Activated CD4-positive, alpha-beta T cell treated with anti-CD3 and anti-CD28 coated beads, Interleukin-2, amount 50 U/mL, for 24 hours (primary cell): ENCODE data around the gene AKR1C3.
"Not testable (repeated sequence)": the region's sequence is repeated elsewhere in the genome, so short reads cannot be mapped to it uniquely, and the experiment has no call there.

Source experiments
- DNase-seq, 2 donors: peaks; one replicate each; pipeline ENCODE4 v3.0.0-alpha.2; 2020; ENCODE audit warnings: low read depth in 1 of 2, low spot score in 1 of 2

AKR1C3 gene

GRCh38 chr10:5088703-5089261, 5.4 kb upstream of the AKR1C3 start:
- no peak for DNase-seq

GRCh38 chr10:5089865-5090264, 4.3 kb upstream of the AKR1C3 start:
- no peak for DNase-seq

GRCh38 chr10:5090551-5090950, 3.7 kb upstream of the AKR1C3 start:
- no peak for DNase-seq

- DNase-seq, result no peak
Observed at GRCh38 chr10:5091196-5091595, 3.0 kb upstream of the AKR1C3 start.

DNA sequence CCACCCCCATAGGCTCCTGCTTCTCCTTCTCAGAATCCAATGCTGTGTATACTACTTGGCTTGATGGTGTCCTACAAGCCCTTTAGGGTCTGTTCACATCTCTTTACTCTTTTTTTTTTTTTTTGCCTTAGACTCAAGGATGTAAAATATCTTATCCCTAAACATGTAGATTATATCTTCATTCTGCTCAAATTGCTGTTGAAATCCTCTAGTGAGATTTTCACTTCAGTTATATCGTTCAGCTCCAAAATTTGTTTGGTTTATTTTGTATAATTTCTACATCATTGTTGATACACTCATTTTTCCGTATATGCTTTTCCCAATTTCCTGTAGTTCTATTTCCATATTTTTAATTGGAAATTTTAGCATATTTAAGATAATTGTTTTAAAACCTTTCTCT, 1.8 kb upstream of the AKR1C3 start:
- DNase-seq, result no peak

- DNase-seq, result no peak
Observed at GRCh38 chr10:5092848-5093790, 1.1 kb upstream of the AKR1C3 start.

GRCh38 chr10:5095687-5096086, 1.5 kb downstream of the AKR1C3 start:
- DNase-seq, result no peak

DNA sequence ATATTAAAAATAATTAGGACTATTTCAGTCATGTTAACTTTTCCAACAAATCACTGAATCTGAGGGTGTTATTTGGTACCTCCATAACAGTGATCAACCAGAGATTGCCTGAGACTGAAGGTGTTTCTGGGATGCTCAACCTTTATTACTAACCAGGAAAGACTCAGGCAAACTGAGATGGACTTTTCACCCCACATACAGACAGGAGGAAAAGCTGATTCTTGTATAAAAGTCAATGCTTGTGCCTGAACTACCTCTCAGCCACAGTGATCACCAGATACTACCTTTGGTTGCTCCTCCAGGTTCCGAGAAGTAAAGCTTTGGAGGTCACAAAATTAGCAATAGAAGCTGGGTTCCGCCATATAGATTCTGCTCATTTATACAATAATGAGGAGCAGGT, 1.9 kb downstream of the AKR1C3 start:
- no peak for DNase-seq

DNA sequence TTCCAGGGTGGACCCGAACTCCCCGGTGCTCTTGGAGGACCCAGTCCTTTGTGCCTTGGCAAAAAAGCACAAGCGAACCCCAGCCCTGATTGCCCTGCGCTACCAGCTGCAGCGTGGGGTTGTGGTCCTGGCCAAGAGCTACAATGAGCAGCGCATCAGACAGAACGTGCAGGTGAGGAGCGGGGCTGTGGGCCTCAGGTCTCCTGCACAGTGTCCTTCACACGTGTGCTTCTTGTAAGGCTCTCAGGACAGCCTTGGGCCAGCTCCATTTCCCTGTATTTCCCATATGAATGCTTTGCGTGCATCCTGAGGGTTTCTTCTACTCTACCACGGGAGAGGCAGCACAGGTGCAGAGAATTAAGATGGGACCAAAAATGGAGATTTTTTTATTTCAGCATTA, 8.3 kb downstream of the AKR1C3 start:
- not testable (repeated sequence) for DNase-seq

DNA sequence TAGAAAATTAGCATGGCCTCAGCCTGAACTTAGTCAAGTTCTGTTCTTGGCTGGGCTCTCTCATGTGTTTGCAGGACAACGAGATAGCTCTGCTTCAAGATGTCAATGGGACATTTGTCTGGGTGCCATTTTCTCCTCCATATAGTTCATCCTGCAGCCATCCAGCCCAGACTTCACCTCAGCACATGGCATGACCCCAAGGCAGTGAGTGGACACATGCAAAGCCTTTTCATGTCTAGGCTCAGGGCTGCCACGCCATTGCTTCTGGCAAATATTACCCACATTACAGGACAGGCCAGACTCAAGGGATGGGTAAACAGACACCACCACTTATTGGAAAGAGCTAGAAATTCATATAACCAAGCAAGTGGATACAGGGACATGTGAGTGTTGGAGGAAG, 9.3 kb downstream of the AKR1C3 start:
- no peak for DNase-seq

- DNase-seq, result no peak
Observed at GRCh38 chr10:5105626-5106025, 11.4 kb downstream of the AKR1C3 start.

- DNase-seq, result no peak
Observed at GRCh38 chr10:5106553-5106952, 12.3 kb downstream of the AKR1C3 start.

- no peak for DNase-seq
Observed at GRCh38 chr10:5107860-5108526, 13.8 kb downstream of the AKR1C3 start.

- DNase-seq, result no peak
Observed at GRCh38 chr10:5108658-5109416, 14.6 kb downstream of the AKR1C3 start.

DNA sequence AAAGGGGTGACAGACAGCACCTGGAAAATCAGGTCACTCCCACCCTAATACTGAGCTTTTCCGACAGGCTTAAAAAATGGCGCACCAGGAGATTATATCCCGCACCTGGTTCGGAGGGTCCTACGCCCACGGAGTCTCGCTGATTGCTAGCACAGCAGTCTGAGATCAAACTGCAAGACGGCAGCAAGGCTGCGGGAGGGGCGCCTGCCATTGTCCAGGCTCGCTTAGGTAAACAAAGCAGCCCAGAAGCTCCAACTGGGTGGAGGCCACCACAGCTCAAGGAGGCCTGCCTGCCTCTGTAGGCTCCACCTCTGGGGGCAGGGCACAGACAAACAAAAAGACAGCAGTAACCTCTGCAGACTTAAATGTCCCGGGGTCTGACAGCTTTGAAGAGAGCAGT, 15.6 kb downstream of the AKR1C3 start:
- DNase-seq, result not testable (repeated sequence)

DNA sequence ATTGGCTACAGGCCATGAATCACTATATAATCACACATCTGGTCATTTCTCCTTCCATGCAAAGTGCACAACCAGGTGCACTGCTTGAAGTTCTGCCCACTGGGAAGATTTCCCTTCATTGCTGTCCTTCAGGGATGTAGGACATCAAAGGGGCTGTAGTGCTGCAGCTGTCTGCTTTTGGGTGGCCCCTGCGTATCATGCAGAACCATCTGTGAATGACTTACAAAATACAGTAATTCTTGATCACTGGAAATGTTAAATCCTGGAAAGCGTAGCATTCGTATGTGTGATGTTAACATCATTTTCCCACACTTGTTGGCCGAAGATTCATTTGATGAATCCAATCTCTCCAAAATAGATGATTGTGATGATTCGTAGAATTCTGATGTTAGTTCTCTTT, 22.4 kb downstream of the AKR1C3 start:
- DNase-seq, result no peak

GRCh38 chr10:5117026-5117425, 22.8 kb downstream of the AKR1C3 start:
- no peak for DNase-seq

DNA sequence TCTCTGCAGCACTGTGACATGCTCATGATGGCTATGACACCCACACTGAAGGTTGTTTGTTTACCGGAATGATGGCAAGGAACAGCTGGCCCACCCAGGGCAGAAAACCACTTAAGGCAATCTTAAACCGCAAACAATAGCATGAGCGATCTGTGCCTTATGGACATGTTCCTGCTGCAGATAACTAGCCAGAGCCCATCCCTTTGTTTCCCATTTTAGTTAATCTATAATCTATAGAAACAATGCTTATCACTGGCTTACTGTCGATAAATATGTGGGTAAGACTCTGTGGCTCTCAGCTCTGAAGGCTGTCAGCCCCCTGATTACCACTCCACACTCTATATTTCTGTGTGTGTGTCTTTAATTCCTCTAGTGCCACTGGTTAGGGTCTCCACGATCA, 25.8 kb downstream of the AKR1C3 start:
- DNase-seq, result not testable (repeated sequence)

DNA sequence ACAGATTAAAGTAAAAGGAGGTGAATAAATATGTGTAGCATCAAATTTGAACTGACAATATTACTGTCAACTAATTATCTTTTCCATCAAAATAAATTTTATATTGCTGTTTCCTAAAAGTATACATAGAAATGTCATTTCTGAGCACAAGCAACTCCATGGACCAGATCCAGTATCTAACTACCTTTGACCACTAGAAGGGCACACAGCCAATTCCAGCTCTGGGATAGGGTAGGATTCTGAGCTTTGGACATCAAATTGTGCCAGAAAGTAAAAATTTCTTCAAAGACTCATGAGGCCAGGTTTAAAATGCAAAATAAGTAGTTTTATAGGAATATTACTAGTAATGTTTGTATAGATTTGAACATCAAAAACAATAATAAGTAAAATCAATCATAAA, 29.7 kb downstream of the AKR1C3 start:
- no peak for DNase-seq

DNA sequence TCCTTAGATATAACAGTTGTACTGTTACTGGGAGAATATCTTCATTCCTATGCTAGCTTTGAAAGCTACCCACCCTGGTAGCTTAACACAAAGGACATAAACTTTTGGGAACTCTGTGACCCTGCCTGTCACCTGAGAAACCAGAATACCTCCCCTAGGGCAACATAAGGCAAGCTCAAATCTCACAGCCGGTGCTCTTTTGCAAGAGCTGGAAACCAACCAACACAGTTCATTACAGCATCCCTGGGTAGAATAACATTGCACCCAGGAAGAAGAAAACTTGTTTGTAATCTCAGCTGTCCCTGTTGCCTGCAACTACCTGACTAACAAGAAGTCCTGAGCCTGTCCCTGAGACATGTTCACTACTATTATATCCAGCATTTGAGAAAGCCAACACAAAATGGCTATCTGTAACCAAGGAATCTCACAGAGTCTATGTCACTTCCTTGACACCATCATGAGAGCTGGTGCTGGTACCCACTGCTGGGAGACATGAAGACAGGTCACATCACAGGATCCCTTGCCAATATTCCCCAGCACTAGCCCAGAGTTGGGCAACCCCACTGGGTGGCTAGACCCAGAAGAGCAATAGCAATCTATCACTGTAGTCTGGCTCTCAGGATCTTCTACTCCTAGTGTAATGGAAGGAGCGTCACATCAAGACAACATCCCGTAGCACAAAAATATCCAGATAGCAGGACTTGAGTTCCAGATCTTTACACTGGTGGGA, 31.3 kb downstream of the AKR1C3 start:
- DNase-seq, result no peak

DNA sequence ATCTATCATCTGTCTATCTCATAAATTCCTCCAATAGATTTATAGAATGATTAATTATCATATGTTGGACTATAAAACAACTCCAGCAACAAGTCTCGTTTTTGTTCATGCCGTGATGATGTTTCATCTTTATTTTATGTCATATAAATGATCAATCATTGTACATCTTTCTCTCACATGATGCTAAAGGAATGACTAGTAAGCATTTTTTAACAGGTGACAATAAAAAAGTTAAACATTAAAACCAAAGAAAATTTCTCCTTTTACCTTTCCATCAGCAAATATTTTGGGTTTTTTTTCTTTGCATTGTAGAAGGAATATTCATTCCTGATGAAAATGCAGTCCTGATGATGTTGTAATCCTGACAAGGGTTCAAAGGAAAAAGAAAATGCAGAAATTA, 41.4 kb downstream of the AKR1C3 start:
- DNase-seq, result no peak
